Measurements from ENCODE around the gene EML4. TPM values are rescaled to one million over a fixed set of nuclear protein-coding genes. Genes with fewer than 3 reads are reported as not detected.

EML4 gene
- total RNA-seq, 4 donors from 2014 or later = 20.8 to 29.8 (median 25.3) TPM

GRCh38 chr2:42164971-42165370 is 4.2 kb upstream of the EML4 start:
- Histone ChIP-seq H3K4me1 (peaks cover 0 to 4% (median 2%) of the 10 kb centered on the region in 4 donors), H3K4me3 (no peak overlapping the region), H3K27me3 (no peaks in the 10 kb centered on the region), H3K27ac (no peak overlapping the region), H3K9me3 (no peaks in the 10 kb centered on the region), H3K36me3 (no peaks in the 10 kb centered on the region)
- TF ChIP-seq CTCF (IDR thresholded peaks at IDR 0.05) (no peak), POLR2A (IDR thresholded peaks at IDR 0.05) (no peak), EP300 (IDR thresholded peaks at IDR 0.05) (no peak)
- DNase-seq (ENCODE audit: low spot score in 2 of 2) = no peak
- 0% methylated on average over 1 of the region's 1 CpG for WGBS, 2 donors

- 37 to 51% methylated on average over 2 of the region's 2 CpGs for WGBS, 2 donors
- no peaks in the 10 kb centered on the region for H3K27me3 ChIP-seq
- peaks cover 0 to 27% (median 20%) of the 10 kb centered on the region in 4 donors for H3K4me1 ChIP-seq
- no peak for TF ChIP-seq POLR2A (IDR thresholded peaks at IDR 0.05)
- TF ChIP-seq CTCF (IDR thresholded peaks at IDR 0.05) = no peak
- TF ChIP-seq EP300 (IDR thresholded peaks at IDR 0.05) = no peak
- H3K4me3 ChIP-seq = no peak overlapping the region
- no peak for DNase-seq (ENCODE audit: low spot score in 2 of 2)
- no peak overlapping the region for H3K27ac ChIP-seq
- no peaks in the 10 kb centered on the region for H3K9me3 ChIP-seq
- H3K36me3 ChIP-seq = no peaks in the 10 kb centered on the region
These were observed 1.7 kb upstream of the EML4 start for GRCh38 chr2:42167458-42167857.

DNA sequence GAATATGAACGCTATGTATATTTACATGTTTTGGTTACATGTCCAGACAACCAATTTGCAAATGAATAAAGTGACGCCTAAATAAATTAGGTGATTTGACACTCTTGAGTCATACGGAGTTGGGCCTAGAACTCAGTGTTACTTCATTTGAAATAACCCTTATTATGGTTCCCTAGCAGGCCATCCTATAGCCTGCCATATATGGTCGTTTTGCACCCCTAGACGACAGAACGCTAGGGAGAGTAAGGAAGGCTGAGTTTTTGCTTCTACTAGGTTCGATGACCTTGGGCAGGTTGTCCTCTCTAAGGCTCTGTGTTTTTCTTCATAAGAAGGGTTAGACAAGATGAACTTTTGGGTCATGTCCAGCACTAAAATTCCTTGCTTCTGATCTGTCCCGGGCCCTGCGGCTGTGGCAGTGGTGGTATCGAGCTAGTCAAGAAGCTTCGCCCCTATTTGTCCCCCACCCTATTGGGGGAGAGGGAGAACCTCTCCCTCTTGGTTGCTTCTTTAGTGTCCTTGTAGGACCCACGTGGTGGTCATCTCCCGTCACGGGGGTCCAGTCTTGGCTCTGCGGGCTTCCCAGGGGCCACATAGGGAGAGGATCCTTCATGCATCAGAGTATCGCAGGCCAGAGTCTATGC is 574 bp upstream of the EML4 start:
- TF ChIP-seq POLR2A (IDR thresholded peaks at IDR 0.05) (no peak), CTCF (IDR thresholded peaks at IDR 0.05) (no peak), EP300 (IDR thresholded peaks at IDR 0.05) (no peak)
- no peak for DNase-seq (ENCODE audit: low spot score in 2 of 2)
- peak overlapping the region; percentile 46 to 92 (median 68) for H3K27ac ChIP-seq
- no peaks in the 10 kb centered on the region for H3K36me3 ChIP-seq
- no peaks in the 10 kb centered on the region for H3K9me3 ChIP-seq
- peak overlapping the region in 3 of 4 donors; percentile 27 to 93 (median 90) for H3K4me3 ChIP-seq
- H3K4me1 ChIP-seq = peaks cover 0 to 39% (median 23%) of the 10 kb centered on the region in 4 donors
- 77 to 83% methylated on average over 13 to 16 of the region's 16 CpGs for WGBS, 2 donors
- no peaks in the 10 kb centered on the region for H3K27me3 ChIP-seq

DNA sequence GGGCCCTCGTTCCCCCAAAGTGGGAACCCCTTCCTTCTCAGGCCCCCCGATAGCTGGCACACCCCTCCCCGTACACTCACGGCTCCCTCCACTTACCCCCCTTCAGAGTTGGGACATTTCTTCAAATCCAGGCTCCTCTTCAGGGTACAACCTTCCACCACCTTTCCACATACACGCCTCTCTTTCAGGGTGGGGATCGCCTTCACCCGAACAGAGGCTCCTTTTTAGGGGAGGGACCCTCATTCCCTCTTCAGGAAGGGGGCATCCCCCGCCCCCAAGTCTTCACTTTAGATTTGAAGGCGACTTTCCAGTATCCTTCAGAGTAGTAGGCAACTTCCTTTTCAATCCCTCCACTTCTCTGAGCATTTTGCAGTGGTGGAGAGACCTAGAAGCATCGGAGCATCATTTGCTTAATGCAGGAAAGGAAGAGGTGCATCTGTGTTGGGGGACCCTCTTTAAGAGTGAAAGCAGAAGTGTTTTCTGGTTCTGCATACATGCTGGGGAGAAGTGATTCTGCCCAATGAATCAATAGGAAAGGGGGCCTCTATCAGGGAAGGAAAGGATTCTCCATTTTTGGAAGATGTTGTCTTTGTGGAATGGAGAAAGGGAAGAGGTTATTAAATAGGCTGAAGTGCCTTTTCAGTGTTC is 845 bp downstream of the EML4 start:
- Histone ChIP-seq H3K36me3 (no peaks in the 10 kb centered on the region), H3K27ac (peak overlapping the region; percentile 84 to 95 (median 92)), H3K4me1 (peaks cover 0 to 40% (median 23%) of the 10 kb centered on the region in 4 donors), H3K27me3 (no peaks in the 10 kb centered on the region), H3K4me3 (peak overlapping the region; percentile 87 to 95 (median 92)), H3K9me3 (no peaks in the 10 kb centered on the region)
- TF ChIP-seq POLR2A (IDR thresholded peaks at IDR 0.05) (no peak), EP300 (IDR thresholded peaks at IDR 0.05) (no peak), CTCF (IDR thresholded peaks at IDR 0.05) (no peak)
- WGBS, 2 donors = 0 to 1% methylated on average over 10 of the region's 10 CpGs
- no peak for DNase-seq (ENCODE audit: low spot score in 2 of 2)

All from tibial nerve (tissue), 4 donors.